Transverse colon (tissue), 4 donors: ENCODE data around the gene XPOT.

Experiments
- CTCF ChIP-seq, 5 experiments: fragments of 200-600 bp in 3 of 5; fragments of 450-650 bp in 2 of 5; sonication (generic) in 3 of 5; IDR thresholded peaks; 1 replicate in 2 of 5; 2 replicates in 3 of 5; pipeline ENCODE4 v1.5.1; 2016 to 2017; ENCODE audit warnings: antibody characterized with exemption in 5 of 5, inconsistent platforms in 3 of 5, mild to moderate bottlenecking in 2 of 5, moderate library complexity in 1 of 5
- EP300 ChIP-seq: sonication (generic); formaldehyde crosslinking; IDR thresholded peaks from one replicate; pipeline ENCODE4 v1.6.1; 2017; ENCODE audit warnings: antibody characterized with exemption, low read depth
- POLR2A ChIP-seq: fragments of 450-650 bp; IDR thresholded peaks from one replicate; pipeline ENCODE4 v1.6.1; 2016; ENCODE audit warnings: antibody characterized with exemption, mild to moderate bottlenecking, moderate library complexity
- POLR2AphosphoS5 ChIP-seq, 3 donors: sonication (generic); formaldehyde crosslinking; IDR thresholded peaks; one replicate each; pipeline ENCODE4 v1.6.1; 2016; ENCODE audit warnings: antibody characterized with exemption in 3 of 3

- TF ChIP-seq EP300 (no peak), CTCF (IDR thresholded peaks at IDR 0.05) (no peak), POLR2A (no peak), POLR2AphosphoS5 (IDR thresholded peaks at IDR 0.05) (no peak)
Observed at GRCh38 chr12:64412459-64412858, 8.3 kb downstream of the XPOT start.
